IMR-90 (cell line): Measurements from ENCODE around the gene GPC6. TPM values are rescaled to one million over a fixed set of nuclear protein-coding genes. Genes with fewer than 3 reads are reported as not detected.

ENCODE experiments used
- ATAC-seq: fragments of 200-7000 bp; cut with Tn5 transposase; 2 replicates; pipeline ENCODE4 v1.9.1; 2020; ENCODE audit warnings: low read depth, mild to moderate bottlenecking, moderate library complexity
- BruUV-seq: library from RNA; stranded (reverse); fragments of 400-500 nt; replicated peaks from 2 replicates; lab custom pipeline; 2021; lab: Mats Ljungman, UMichigan
- CTCF ChIA-PET: fragments of 300-600 bp; formaldehyde crosslinking; extraction: SDS; loops from one replicate; lab custom pipeline; 2021; ENCODE audit warnings: antibody characterized with exemption; lab: Yijun Ruan, JAX
- POLR2A ChIA-PET: fragments of 300-600 bp; sonication (Branson Sonifier 250); formaldehyde crosslinking; loops from one replicate; lab custom pipeline; 2022; ENCODE audit warnings: antibody characterized with exemption; ENCODE audit not compliant: unreplicated experiment; lab: Charles Lee
- DNase-seq: peaks from one replicate; pipeline ENCODE4 v3.0.0; 2013
- H2AFZ ChIP-seq: replicated peaks from 2 replicates; pipeline ENCODE3; 2013; ENCODE audit warnings: low read length, mild to moderate bottlenecking; ENCODE audit not compliant: poor library complexity
- H2AK5ac ChIP-seq: 2 replicates; pipeline ENCODE4 v1.6.1; 2013; ENCODE audit warnings: low read depth, low read length, inconsistent platforms
- H2AK9ac ChIP-seq: replicated peaks from 2 replicates; pipeline ENCODE3; 2013; ENCODE audit warnings: mild to moderate bottlenecking, low read depth, low read length, moderate library complexity; ENCODE audit not compliant: poor library complexity
- H2BK120ac ChIP-seq: 2 replicates; pipeline ENCODE4 v1.6.1; 2013; ENCODE audit warnings: low read depth, low read length, inconsistent platforms
- H2BK15ac ChIP-seq: 3 replicates; pipeline ENCODE4 v1.6.1; 2013; ENCODE audit warnings: low read depth, low read length, inconsistent platforms
- H2BK20ac ChIP-seq: 2 replicates; pipeline ENCODE4 v1.6.1; 2013; ENCODE audit warnings: low read depth, mild to moderate bottlenecking, inconsistent platforms, low read length, moderate library complexity
- H2BK5ac ChIP-seq: 2 replicates; pipeline ENCODE4 v1.6.1; 2013; ENCODE audit warnings: mild to moderate bottlenecking, low read depth, low read length, inconsistent platforms; ENCODE audit not compliant: poor library complexity, severe bottlenecking
- H3K14ac ChIP-seq: replicated peaks from 2 replicates; pipeline ENCODE4 v1.6.1; 2013; ENCODE audit warnings: low read depth, low read length, inconsistent platforms
- H3K18ac ChIP-seq: 2 replicates; pipeline ENCODE4 v1.6.1; 2013; ENCODE audit warnings: low read depth, low read length, control low read depth
- H3K23ac ChIP-seq: 2 replicates; pipeline ENCODE4 v1.6.1; 2013; ENCODE audit warnings: low read depth, low read length, inconsistent platforms
- H3K27ac ChIP-seq: 2 replicates; pipeline ENCODE4 v1.5.1; 2013; ENCODE audit warnings: mild to moderate bottlenecking, control low read depth, low read length; ENCODE audit not compliant: insufficient read depth
- H3K27me3 ChIP-seq: 2 replicates; pipeline ENCODE4 v1.6.1; 2013; ENCODE audit warnings: low read length; ENCODE audit not compliant: control insufficient read depth, insufficient read depth
- H3K36me3 ChIP-seq: 2 replicates; pipeline ENCODE4 v1.6.1; 2013; ENCODE audit warnings: low read length, mixed read lengths; ENCODE audit not compliant: control insufficient read depth, insufficient read depth
- H3K4ac ChIP-seq: 2 replicates; pipeline ENCODE4 v1.6.1; 2013; ENCODE audit warnings: low read depth, low read length, inconsistent platforms
- H3K4me1 ChIP-seq: 2 replicates; pipeline ENCODE4 v1.6.1; 2013; ENCODE audit warnings: low read length, mixed read lengths; ENCODE audit not compliant: control insufficient read depth, insufficient read depth
- H3K4me2 ChIP-seq: 2 replicates; pipeline ENCODE4 v1.6.1; 2013; ENCODE audit warnings: low read depth, mild to moderate bottlenecking, control low read depth, low read length, moderate library complexity
- H3K4me3 ChIP-seq: 2 replicates; pipeline ENCODE4 v1.5.1; 2013; ENCODE audit warnings: low read depth, mild to moderate bottlenecking, control low read depth, low read length, moderate library complexity; ENCODE audit not compliant: insufficient read depth
- H3K56ac ChIP-seq: 2 replicates; pipeline ENCODE4 v1.6.1; 2013; ENCODE audit warnings: low read length, inconsistent platforms; ENCODE audit not compliant: insufficient read depth; ENCODE audit errors: extremely low read depth
- H3K79me1 ChIP-seq, 2 experiments: 2 replicates each; pipeline ENCODE4 v1.6.1; 2013; ENCODE audit warnings: low read length in 2 of 2, inconsistent platforms in 1 of 2, low read depth in 1 of 2
- H3K9ac ChIP-seq: 2 replicates; pipeline ENCODE4 v1.6.1; 2013; ENCODE audit warnings: low read depth, low read length, control low read depth
- H3K9me1 ChIP-seq: 2 replicates; pipeline ENCODE4 v1.6.1; 2013; ENCODE audit warnings: low read length, inconsistent platforms; ENCODE audit not compliant: insufficient read depth
- H3K9me3 ChIP-seq: 2 replicates; pipeline ENCODE4 v1.6.1; 2013; ENCODE audit warnings: low read length; ENCODE audit not compliant: control insufficient read depth, insufficient read depth
- H4K20me1 ChIP-seq: 2 replicates; pipeline ENCODE4 v1.6.1; 2013; ENCODE audit warnings: low read length, inconsistent platforms; ENCODE audit not compliant: insufficient read depth
- H4K5ac ChIP-seq: 2 replicates; pipeline ENCODE4 v1.6.1; 2013; ENCODE audit warnings: mild to moderate bottlenecking, low read depth, low read length, control low read depth
- H4K8ac ChIP-seq, 2 experiments: 2 replicates each; pipeline ENCODE4 v1.6.1; 2013; ENCODE audit warnings: low read depth in 2 of 2, low read length in 2 of 2, control low read depth in 1 of 2, inconsistent platforms in 1 of 2
- H4K91ac ChIP-seq: 2 replicates; pipeline ENCODE4 v1.6.1; 2013; ENCODE audit warnings: low read depth, low read length, inconsistent platforms; ENCODE audit not compliant: insufficient read depth
- BHLHE40 ChIP-seq: fragments of 150-350 bp; IDR thresholded peaks from 2 replicates; pipeline ENCODE4 v1.6.1; 2016; ENCODE audit warnings: mild to moderate bottlenecking, low read depth, low read length
- CEBPB ChIP-seq: IDR thresholded peaks from 2 replicates; pipeline ENCODE4 v1.6.1; 2012; ENCODE audit warnings: low read depth, low read length, improper control_type of control experiment
- CHD1 ChIP-seq: IDR thresholded peaks from 2 replicates; pipeline ENCODE4 v1.6.1; 2012; ENCODE audit warnings: low read depth, low read length, improper control_type of control experiment
- CTCF ChIP-seq: conservative IDR thresholded peaks from 2 replicates; pipeline ENCODE4 v1.5.1; 2012; ENCODE audit warnings: mild to moderate bottlenecking, low read depth, low read length, improper control_type of control experiment
- ELK1 ChIP-seq: fragments of 150-350 bp; IDR thresholded peaks from 2 replicates; pipeline ENCODE4 v1.6.1; 2016; ENCODE audit warnings: low read depth, mild to moderate bottlenecking, low read length, moderate library complexity, borderline replicate concordance
- FOS ChIP-seq: fragments of 150-350 bp; IDR thresholded peaks from 2 replicates; pipeline ENCODE4 v1.6.1; 2016; ENCODE audit warnings: low read depth, low read length
- MAFK ChIP-seq: IDR thresholded peaks from 2 replicates; pipeline ENCODE4 v1.6.1; 2012; ENCODE audit warnings: low read depth, low read length, improper control_type of control experiment
- MAZ ChIP-seq: IDR thresholded peaks from 2 replicates; pipeline ENCODE4 v1.6.1; 2012; ENCODE audit warnings: low read depth, mild to moderate bottlenecking, low read length, improper control_type of control experiment, moderate library complexity, borderline replicate concordance
- MXI1 ChIP-seq: IDR thresholded peaks from 2 replicates; pipeline ENCODE4 v1.6.1; 2012; ENCODE audit warnings: low read depth, mild to moderate bottlenecking, low read length, moderate library complexity, borderline replicate concordance
- RAD21 ChIP-seq: IDR thresholded peaks from 2 replicates; pipeline ENCODE4 v1.6.1; 2012; ENCODE audit warnings: low read length, improper control_type of control experiment
- RCOR1 ChIP-seq: IDR thresholded peaks from 2 replicates; pipeline ENCODE4 v1.6.1; 2012; ENCODE audit warnings: mild to moderate bottlenecking, low read length, improper control_type of control experiment; ENCODE audit not compliant: insufficient replicate concordance
- RFX5 ChIP-seq: IDR thresholded peaks from 2 replicates; pipeline ENCODE4 v1.8.0; 2012; ENCODE audit warnings: low read depth, mild to moderate bottlenecking, low read length, moderate library complexity
- SMC3 ChIP-seq: fragments of 150-350 bp; IDR thresholded peaks from 2 replicates; pipeline ENCODE4 v1.6.1; 2016; ENCODE audit warnings: low read depth, mild to moderate bottlenecking, antibody characterized with exemption, low read length, moderate library complexity
- USF2 ChIP-seq: fragments of 150-350 bp; IDR thresholded peaks from 2 replicates; pipeline ENCODE4 v1.6.1; 2017; ENCODE audit warnings: mild to moderate bottlenecking, antibody characterized with exemption, low read length, low read depth
- WGBS, 2 experiments: methylation state at CpG; one replicate each; pipeline versions ENCODE4 v1.1.5 to v1.1.7; 2013; ENCODE audit warnings: missing lambda C conversion rate in 2 of 2; ENCODE audit not compliant: insufficient read length in 1 of 2; ENCODE audit errors: extremely low coverage in 2 of 2; 5-methylcytosine and 5-hydroxymethylcytosine counted together
- dilution Hi-C: fragments of 300-500 bp; cut with HindIII; formaldehyde crosslinking; loops from one replicate; pipeline ENCODE4 v1.14.3; 2018; ENCODE audit warnings: low sequenced_read_pairs; ENCODE audit not compliant: unreplicated experiment
- in situ Hi-C: fragments of 300-500 bp; cut with MboI; formaldehyde crosslinking; loops from 3 replicates; pipeline ENCODE4 v1.14.3; 2019; ENCODE audit warnings: low sequenced_read_pairs, inconsistent platforms, mixed read lengths
- intact Hi-C: fragments of 100-400 bp; cut with micrococcal nuclease; formaldehyde crosslinking; loops from 2 replicates; pipeline ENCODE4 v1.10.0; 2022
- polyA plus RNA-seq, 3 experiments: library from polyadenylated mRNA; depleted of rRNA; stranded (reverse); fragments of >200 nt; gene quantifications; 2 replicates each; pipeline ENCODE4 v1.2.3, GENCODE V29; 2012; ENCODE audit warnings: low replicate concordance in 1 of 3
- total RNA-seq: library from RNA; depleted of rRNA; stranded (reverse); fragments of >200 nt; gene quantifications from 2 replicates; pipeline ENCODE4 v1.2.3, GENCODE V29; 2012

The GPC6 gene
- total and polyA plus RNA-seq, 2 of the 4 experiments (the other 2 are of a cell fraction) = 14.9 to 39.4 TPM

GRCh38 chr13:93867481-93867880, 640.9 kb downstream of the GPC6 start (continued):
- peak; percentile 59 for TF ChIP-seq RCOR1
- no peak for TF ChIP-seq SMC3
- TF ChIP-seq MAFK = no peak
- TF ChIP-seq MXI1 = no peak

- Histone ChIP-seq H2AK9ac (no peak overlapping the region), H2AFZ (no peak overlapping the region), H2BK15ac (no peak overlapping the region), H4K8ac (no peak overlapping the region), H2BK20ac (no peak overlapping the region; the same call in 1 of the 2 replicates), H3K9ac (no peak overlapping the region), H3K18ac (no peak overlapping the region), H4K20me1 (no peaks in the 10 kb centered on the region), H3K4me1 (peaks cover 7% of the 10 kb centered on the region), H2BK120ac (no peak overlapping the region), H3K56ac (no peak overlapping the region), H3K23ac (no peak overlapping the region), H3K4me2 (no peak overlapping the region), H3K27ac (no peak overlapping the region), H3K9me3 (no peaks in the 10 kb centered on the region), H3K14ac (no peak overlapping the region), H3K79me1 (peaks cover 0 to 14% of the 10 kb centered on the region in 2 experiments; a peak in 1 of 4 replicates), H2BK5ac (no peak overlapping the region), H2AK5ac (no peak overlapping the region), H3K4ac (no peak overlapping the region), H3K27me3 (no peaks in the 10 kb centered on the region), H3K9me1 (no peaks in the 10 kb centered on the region), H4K91ac (no peak overlapping the region), H3K36me3 (no peaks in the 10 kb centered on the region), H3K4me3 (no peak overlapping the region), H4K5ac (no peak overlapping the region)
- no CpG with 5 or more reads among the region's 2 CpGs for WGBS, 2 experiments
- ChIA-PET CTCF (interaction anchor here (1.1 kb wide), 1 partner anchor 10 kb away, joined by 7 read pairs; no protein-coding TSS in a partner anchor), POLR2A (no interaction called here)
- dilution Hi-C loops (no loop called here), intact Hi-C loops (no loop called here), in situ Hi-C loops (no loop called here)
- ATAC-seq (no peak), DNase-seq (no peak)
- BruUV-seq = no TSS peak
- no peak for TF ChIP-seq RFX5
- TF ChIP-seq MAZ = no peak
- TF ChIP-seq BHLHE40 = no peak
- no peak for TF ChIP-seq RCOR1
- TF ChIP-seq CEBPB = no peak
- TF ChIP-seq MXI1 = no peak
- TF ChIP-seq SMC3 = no peak
- no peak for TF ChIP-seq USF2
- TF ChIP-seq CTCF = no peak
- TF ChIP-seq RAD21 = no peak
- no peak for TF ChIP-seq CHD1
- no peak for TF ChIP-seq MAFK
- no peak for TF ChIP-seq ELK1
- TF ChIP-seq FOS = no peak
Measured at GRCh38 chr13:93872376-93872775, 645.8 kb downstream of the GPC6 start.
